Immature natural killer cell (primary cell): Measurements from ENCODE around the gene SLC34A1. TPM values are rescaled to one million over a fixed set of nuclear protein-coding genes. Genes with fewer than 3 reads are reported as not detected.

Experiments
- DNase-seq, 3 donors: peaks; one replicate each; pipeline ENCODE4 v3.0.0; 2022; ENCODE audit warnings: mixed read lengths in 1 of 3
- H3K27ac Mint-ChIP-seq, 6 donors: one replicate each; pipeline ENCODE4 v1.8.0; 2020; ENCODE audit warnings: mixed read lengths in 6 of 6, mild to moderate bottlenecking in 5 of 6, inconsistent platforms in 4 of 6, moderate library complexity in 3 of 6
- H3K27me3 Mint-ChIP-seq, 3 donors: one replicate each; pipeline ENCODE4 v1.8.0; 2020 to 2021; ENCODE audit warnings: low read depth in 3 of 3, mild to moderate bottlenecking in 3 of 3, mixed read lengths in 3 of 3, moderate library complexity in 3 of 3, inconsistent platforms in 1 of 3
- H3K36me3 Mint-ChIP-seq, 3 donors: one replicate each; pipeline ENCODE4 v1.8.0; 2020; ENCODE audit warnings: mixed read lengths in 3 of 3, inconsistent platforms in 2 of 3, mild to moderate bottlenecking in 2 of 3
- H3K4me1 Mint-ChIP-seq, 2 donors: one replicate each; pipeline ENCODE4 v1.8.0; 2020; ENCODE audit warnings: inconsistent platforms in 2 of 2, mild to moderate bottlenecking in 2 of 2, mixed read lengths in 2 of 2, moderate library complexity in 1 of 2
- H3K4me3 Mint-ChIP-seq, 5 donors: one replicate each; pipeline ENCODE4 v1.8.0; 2020; ENCODE audit warnings: mild to moderate bottlenecking in 5 of 5, mixed read lengths in 5 of 5, inconsistent platforms in 3 of 5, moderate library complexity in 3 of 5
- H3K9me3 Mint-ChIP-seq, 6 donors: one replicate each; pipeline ENCODE4 v1.8.0; 2020; ENCODE audit warnings: mild to moderate bottlenecking in 6 of 6, mixed read lengths in 6 of 6, inconsistent platforms in 4 of 6, moderate library complexity in 3 of 6
- polyA plus RNA-seq, 3 donors: library from polyadenylated mRNA; unstranded; fragments of 300-500 nt; fragmentation: Illumina TruSeq; gene quantifications; one replicate each; pipeline ENCODE4 v1.2.3, GENCODE V29; 2021

SLC34A1 gene
- polyA plus RNA-seq, 3 donors from 2014 or later, result 0.26 to 0.34 TPM; not detected in 1

DNA sequence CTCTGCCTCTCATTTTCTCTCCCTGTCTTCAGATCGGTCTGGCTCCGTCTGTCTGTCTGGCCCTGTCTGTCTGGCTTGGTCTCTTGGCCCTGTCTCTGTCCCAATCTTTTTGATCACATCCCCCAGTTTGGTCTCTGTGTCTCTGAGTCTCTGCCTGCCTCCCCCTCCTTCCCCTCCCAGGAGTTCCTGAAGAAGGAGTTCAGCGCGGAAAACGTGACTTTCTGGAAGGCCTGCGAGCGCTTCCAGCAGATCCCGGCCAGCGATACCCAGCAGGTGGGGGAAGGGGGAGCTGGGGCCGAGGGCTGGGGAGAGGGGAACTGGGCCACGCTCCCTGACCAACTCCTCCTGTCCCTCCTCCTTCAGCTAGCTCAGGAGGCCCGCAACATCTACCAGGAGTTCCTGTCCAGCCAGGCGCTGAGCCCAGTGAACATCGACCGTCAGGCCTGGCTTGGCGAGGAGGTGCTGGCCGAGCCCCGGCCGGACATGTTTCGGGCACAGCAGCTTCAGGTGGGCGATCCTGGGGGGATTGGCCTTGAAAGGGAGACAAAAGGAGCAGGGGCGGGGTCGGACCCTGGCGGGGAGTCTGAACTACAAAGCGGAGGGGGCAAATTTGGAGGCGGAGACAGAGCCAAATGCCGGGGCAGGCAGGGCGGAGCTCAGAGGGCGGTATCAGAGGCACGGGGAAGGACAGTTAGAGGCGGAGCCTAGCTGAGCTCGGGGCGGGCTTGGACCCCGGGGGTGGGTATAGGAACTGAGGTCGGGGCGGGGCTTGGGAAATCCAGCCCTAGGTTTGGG lies 17.5 kb upstream of the SLC34A1 start:
- Mint-ChIP-seq H3K36me3 (peaks cover 13 to 18% (median 14%) of the 10 kb centered on the region in 3 donors), H3K27me3 (peaks cover 0 to 4% (median 1%) of the 10 kb centered on the region in 3 donors), H3K9me3 (no peaks in the 10 kb centered on the region), H3K4me1 (peaks cover 39 to 44% of the 10 kb centered on the region in 2 donors), H3K4me3 (peak overlapping the region in 1 of 5 donors; percentile 47), H3K27ac (no peak overlapping the region)
- no peak for DNase-seq

DNA sequence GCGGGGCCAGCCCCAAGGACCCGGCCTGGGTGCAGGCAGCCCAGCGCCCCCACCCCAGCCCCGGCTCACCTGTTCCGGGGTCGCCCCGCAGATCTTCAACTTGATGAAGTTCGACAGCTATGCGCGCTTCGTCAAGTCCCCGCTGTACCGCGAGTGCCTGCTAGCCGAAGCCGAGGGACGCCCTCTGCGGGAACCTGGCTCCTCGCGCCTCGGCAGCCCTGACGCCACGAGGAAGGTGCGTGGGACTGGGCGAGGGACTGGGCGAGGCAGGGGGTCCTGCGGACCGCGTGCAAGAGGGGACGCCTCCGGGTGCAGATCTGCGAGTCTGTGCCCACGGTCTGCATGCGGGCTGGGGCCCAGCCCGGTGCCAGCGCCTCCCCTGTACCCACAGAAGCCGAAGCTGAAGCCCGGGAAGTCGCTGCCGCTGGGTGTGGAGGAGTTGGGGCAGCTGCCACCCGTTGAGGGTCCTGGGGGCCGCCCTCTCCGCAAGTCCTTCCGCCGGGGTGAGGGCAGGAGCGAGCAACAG lies 16.8 kb upstream of the SLC34A1 start:
- Mint-ChIP-seq H3K4me3 (no peak overlapping the region), H3K36me3 (peaks cover 13 to 18% (median 14%) of the 10 kb centered on the region in 3 donors), H3K27ac (no peak overlapping the region), H3K4me1 (peaks cover 38 to 44% of the 10 kb centered on the region in 2 donors), H3K9me3 (no peaks in the 10 kb centered on the region), H3K27me3 (peaks cover 0 to 4% (median 1%) of the 10 kb centered on the region in 3 donors)
- DNase-seq, result no peak

DNA sequence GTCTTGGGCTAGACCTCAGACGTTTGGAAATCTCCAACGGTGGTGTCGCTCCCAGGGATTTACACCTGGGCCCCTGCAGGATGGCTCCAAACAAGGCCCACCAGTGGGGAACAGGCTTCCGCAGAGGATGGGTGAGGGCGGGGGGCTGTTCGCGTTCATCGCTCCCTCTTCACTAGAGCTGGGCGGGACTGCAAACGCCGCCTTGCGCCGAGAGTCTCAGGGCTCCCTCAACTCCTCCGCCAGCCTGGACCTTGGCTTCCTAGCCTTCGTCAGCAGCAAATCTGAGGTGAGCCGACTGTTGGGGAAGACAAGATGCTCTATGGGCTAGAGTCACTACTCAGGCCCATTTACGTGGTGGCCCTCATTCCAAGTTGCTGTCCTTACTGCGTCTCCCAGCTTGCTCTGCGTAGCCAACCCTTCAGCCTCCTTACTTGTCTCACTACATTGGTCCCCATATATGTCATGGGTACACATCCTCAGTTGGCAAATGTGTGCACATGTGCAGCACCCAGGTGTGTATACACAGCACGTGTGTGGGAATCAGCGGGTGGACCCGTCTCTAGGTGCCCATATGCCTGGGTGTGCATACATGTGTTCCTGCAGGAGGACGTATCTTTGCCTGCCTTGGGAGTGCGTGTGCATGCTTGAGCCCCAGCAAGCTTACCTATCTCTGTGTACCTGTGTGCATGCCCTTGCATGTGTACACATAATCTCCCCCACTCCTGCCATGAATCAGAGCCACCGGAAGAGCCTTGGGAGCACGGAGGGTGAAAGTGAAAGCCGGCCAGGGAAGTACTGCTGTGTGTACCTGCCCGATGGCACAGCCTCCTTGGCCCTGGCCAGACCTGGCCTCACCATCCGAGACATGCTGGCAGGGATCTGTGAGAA lies 16.0 kb upstream of the SLC34A1 start:
- no peak overlapping the region for H3K4me3 Mint-ChIP-seq
- H3K27me3 Mint-ChIP-seq, result peaks cover 0 to 4% (median 1%) of the 10 kb centered on the region in 3 donors
- peak overlapping the region in 3 of 6 donors; percentile 40 to 72 (median 43) for H3K27ac Mint-ChIP-seq
- H3K4me1 Mint-ChIP-seq, result peaks cover 39 to 44% of the 10 kb centered on the region in 2 donors
- no peaks in the 10 kb centered on the region for H3K9me3 Mint-ChIP-seq
- no peak for DNase-seq
- peaks cover 13 to 21% (median 14%) of the 10 kb centered on the region in 3 donors for H3K36me3 Mint-ChIP-seq

DNA sequence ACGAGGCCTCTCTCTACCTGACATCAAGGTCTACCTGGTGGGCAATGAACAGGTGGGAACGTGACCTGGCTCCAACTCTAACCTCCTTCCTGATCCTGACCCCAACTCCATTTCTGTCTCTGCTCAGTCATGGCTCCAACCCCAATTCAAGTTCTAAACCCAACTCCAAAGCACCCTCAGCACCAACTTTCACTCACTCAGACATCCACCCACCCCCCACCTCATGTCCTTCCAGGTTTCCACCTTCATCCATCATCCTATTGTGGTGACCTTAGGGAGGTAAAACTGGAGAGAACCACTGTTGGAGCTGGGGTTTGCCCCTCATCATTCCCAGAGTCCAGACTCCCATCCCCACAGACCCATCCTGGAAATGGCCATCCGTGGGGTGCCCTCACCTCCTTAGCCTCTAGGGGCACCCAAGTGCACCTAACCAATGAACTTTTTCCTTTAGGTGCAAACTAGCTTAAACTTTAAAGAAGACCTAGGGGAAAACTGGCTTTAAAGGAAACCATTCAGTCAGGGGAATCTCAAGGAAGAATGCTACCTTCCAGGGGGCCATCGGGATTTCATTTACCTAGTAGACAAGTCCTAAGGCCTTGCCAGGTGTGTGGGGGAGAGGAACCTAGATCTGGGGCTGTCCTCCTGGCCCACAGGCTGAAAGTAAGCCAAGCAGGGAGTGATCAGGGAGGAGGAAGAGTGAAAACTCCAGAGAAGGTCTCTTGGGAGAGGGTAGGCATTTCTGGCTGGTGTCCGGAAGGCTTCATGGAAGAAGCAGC lies 15.2 kb upstream of the SLC34A1 start:
- Mint-ChIP-seq H3K9me3 (no peaks in the 10 kb centered on the region), H3K4me1 (peaks cover 39 to 40% of the 10 kb centered on the region in 2 donors), H3K36me3 (peaks cover 13 to 21% (median 14%) of the 10 kb centered on the region in 3 donors), H3K27ac (peak overlapping the region; percentile 53 to 79 (median 68)), H3K27me3 (peaks cover 0 to 4% (median 1%) of the 10 kb centered on the region in 3 donors), H3K4me3 (peak overlapping the region in 2 of 5 donors; percentile 16 to 18)
- peak in 1 of 3 donors; percentile 32 for DNase-seq

DNA sequence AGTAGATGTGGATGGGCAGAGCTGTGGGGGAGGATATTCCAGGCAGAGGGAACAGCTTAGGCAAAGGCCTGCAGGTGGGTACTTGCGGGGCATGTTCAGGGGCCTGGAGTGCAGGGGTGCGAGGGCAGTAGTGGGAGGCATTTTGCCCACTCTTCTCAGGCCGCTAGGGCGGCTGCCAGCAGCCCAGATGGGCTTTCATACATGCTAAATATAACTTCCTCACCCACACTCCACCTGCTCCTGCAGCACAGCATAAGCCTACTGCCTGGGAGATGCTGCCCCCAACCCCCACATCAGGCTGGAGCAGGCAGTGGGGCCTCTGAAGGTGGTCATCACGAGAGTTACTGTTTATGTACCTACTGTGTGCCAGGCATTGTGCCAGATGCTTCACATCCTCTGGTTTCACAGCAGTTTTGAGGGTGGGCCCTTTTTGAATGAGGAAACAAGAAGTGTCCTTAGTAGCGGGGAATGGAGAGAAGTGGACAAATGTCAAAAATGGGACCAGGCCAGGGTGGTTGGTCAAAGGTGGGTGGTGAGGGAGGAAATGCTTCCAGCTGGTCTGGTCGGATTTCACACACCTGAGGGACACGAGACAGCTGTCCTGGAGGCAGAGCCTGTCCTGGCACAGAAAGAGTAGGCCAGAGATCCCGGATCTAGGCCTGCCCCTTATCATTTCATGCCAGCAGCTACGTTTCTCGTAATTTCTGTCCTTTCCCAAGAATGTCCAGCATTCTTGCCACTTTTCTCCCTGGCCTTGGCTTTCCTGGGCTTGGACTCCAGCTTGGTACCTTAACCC lies 14.4 kb upstream of the SLC34A1 start:
- H3K4me1 Mint-ChIP-seq, result peaks cover 39 to 40% of the 10 kb centered on the region in 2 donors
- H3K27ac Mint-ChIP-seq, result peak overlapping the region in 4 of 6 donors; percentile 53 to 74 (median 68)
- no peak for DNase-seq
- peaks cover 0 to 4% (median 1%) of the 10 kb centered on the region in 3 donors for H3K27me3 Mint-ChIP-seq
- H3K36me3 Mint-ChIP-seq, result peaks cover 13 to 21% (median 14%) of the 10 kb centered on the region in 3 donors
- H3K9me3 Mint-ChIP-seq, result no peaks in the 10 kb centered on the region
- H3K4me3 Mint-ChIP-seq, result no peak overlapping the region

DNA sequence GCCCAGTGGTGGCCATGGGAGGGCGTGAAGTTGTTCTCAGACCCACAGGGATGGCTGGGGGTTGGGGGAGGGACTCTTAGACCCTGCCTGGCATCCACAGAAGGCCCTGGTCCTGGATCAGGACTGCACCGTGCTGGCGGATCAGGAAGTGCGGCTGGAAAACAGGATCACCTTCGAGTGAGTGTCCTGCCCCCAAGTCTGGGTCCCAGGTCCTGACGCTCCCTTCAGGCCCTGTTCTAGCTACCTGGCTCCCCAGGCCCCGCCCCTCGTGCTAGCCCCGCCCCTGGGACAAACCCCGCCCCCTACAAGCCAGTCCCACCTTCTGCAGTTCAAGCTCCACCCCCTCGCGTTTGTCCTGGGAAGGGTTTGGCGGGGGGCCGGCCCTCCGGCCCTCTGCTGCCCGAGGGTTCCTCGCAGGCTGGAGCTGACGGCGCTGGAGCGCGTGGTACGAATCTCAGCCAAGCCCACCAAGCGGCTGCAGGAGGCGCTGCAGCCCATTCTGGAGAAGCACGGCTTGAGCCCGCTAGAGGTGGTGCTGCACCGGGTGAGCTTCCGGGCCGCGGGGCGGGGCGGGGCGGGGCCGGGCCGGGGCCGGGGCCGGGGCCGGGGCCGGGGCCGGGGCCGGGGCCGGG lies 13.6 kb upstream of the SLC34A1 start:
- Mint-ChIP-seq H3K27ac (peak overlapping the region in 1 of 6 donors; percentile 34), H3K4me1 (peaks cover 39 to 40% of the 10 kb centered on the region in 2 donors), H3K27me3 (peaks cover 0 to 4% (median 1%) of the 10 kb centered on the region in 3 donors), H3K36me3 (peaks cover 13 to 21% (median 14%) of the 10 kb centered on the region in 3 donors), H3K4me3 (peak overlapping the region in 1 of 5 donors; percentile 21), H3K9me3 (no peaks in the 10 kb centered on the region)
- peak; percentile 49 to 71 (median 67) for DNase-seq

DNA sequence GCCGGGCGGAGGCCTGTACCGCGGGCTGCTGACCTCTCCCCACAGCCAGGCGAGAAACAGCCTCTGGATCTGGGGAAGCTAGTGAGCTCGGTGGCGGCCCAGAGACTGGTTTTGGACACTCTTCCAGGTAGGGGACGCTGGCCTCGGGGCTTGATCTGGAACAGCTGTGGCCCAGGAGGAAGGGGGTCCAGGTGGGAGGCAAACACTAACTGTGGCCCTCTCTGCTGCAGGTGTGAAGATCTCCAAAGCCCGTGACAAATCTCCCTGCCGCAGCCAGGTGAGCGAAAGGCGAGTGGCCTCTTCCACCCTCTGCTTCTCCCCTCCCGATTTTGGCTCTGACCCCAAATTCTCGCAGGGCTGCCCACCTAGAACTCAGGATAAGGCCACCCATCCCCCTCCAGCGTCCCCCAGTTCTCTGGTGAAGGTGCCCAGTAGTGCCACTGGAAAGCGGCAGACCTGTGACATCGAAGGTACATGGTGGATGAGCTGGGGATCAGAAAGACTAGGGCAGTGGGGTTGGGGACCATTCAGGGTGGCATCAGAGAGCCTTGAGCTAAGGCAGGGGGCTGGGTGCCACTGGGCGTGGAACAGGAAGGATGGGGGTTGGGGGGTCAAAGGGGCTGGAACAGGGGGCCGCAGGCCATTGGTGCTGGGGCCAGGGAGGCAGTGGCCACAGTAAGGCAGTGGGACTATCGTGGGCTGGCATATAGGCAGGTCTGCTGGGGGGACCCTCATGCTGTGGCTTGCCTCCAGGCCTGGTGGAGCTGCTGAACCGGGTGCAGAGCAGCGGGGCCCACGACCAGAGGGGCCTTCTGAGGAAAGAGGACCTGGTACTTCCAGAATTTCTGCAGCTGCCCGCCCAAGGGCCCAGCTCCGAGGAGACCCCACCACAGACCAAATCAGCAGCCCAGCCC lies 12.9 kb upstream of the SLC34A1 start:
- peaks cover 39 to 40% of the 10 kb centered on the region in 2 donors for H3K4me1 Mint-ChIP-seq
- no peak for DNase-seq

DNA sequence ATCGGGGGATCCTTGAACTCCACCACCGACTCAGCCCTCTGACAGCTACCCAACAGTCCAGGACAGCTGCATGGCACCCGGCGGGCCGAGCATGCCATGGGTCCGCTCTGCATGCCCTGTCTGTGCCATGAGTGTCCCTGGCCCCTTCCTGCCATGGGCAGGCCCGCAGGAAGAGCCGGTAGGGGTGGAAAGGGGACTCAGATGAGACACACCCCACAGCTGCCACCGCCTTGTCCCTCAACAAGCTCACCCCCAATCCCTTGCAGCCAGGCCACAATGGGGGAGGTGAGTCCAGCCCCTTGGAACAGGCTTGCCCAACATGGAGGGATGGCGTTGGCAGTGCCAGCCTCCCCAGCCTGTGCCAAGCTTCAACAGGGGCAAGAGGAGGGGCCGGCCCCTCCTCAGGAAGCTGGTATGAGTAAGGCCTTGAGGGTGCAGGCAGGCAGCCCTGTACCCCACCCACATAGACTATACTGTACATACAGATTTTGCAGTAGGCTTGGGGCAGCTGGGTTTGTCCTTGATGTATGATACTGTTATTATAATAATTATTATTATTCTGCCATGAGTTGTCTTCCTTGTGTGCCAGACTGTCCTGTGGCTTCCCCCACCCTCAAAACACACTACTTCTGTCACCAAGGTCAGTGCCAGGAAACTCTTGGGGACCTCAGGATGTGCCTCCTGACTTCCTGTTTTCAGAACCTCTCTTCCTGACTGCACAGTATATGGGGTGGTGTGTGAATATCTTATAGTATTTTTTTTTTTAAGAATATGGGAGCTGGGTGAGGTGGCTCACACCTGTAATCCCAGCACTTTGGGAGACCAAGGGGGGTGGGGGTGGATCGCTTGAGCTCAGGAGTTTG lies 12.0 kb upstream of the SLC34A1 start:
- Mint-ChIP-seq H3K9me3 (no peaks in the 10 kb centered on the region), H3K27ac (peak overlapping the region; percentile 66 to 84 (median 80)), H3K4me3 (peak overlapping the region in 4 of 5 donors; percentile 10 to 61 (median 52)), H3K27me3 (peaks cover 0 to 4% (median 1%) of the 10 kb centered on the region in 3 donors), H3K4me1 (peaks cover 39 to 40% of the 10 kb centered on the region in 2 donors), H3K36me3 (peaks cover 13 to 18% (median 14%) of the 10 kb centered on the region in 3 donors)
- no peak for DNase-seq

More for the DNA sequence above, 12.9 kb upstream of the SLC34A1 start:
- Mint-ChIP-seq H3K27me3 (peaks cover 0 to 4% (median 3%) of the 10 kb centered on the region in 3 donors), H3K36me3 (peaks cover 13 to 19% (median 14%) of the 10 kb centered on the region in 3 donors), H3K9me3 (no peaks in the 10 kb centered on the region), H3K27ac (peak overlapping the region in 5 of 6 donors; percentile 31 to 74 (median 60)), H3K4me3 (peak overlapping the region in 4 of 5 donors; percentile 13 to 68 (median 42))

- H3K27me3 Mint-ChIP-seq, result peaks cover 0 to 4% (median 1%) of the 10 kb centered on the region in 3 donors
- peak in 1 of 3 donors; percentile 22 for DNase-seq
- H3K36me3 Mint-ChIP-seq, result peaks cover 13 to 18% (median 14%) of the 10 kb centered on the region in 3 donors
- H3K4me3 Mint-ChIP-seq, result peak overlapping the region in 2 of 5 donors; percentile 10 to 61
- H3K4me1 Mint-ChIP-seq, result peaks cover 39 to 40% of the 10 kb centered on the region in 2 donors
- H3K9me3 Mint-ChIP-seq, result no peaks in the 10 kb centered on the region
- H3K27ac Mint-ChIP-seq, result peak overlapping the region; percentile 66 to 84 (median 80)
These were observed 11.3 kb upstream of the SLC34A1 start for GRCh38 chr5:177372910-177373309.

DNA sequence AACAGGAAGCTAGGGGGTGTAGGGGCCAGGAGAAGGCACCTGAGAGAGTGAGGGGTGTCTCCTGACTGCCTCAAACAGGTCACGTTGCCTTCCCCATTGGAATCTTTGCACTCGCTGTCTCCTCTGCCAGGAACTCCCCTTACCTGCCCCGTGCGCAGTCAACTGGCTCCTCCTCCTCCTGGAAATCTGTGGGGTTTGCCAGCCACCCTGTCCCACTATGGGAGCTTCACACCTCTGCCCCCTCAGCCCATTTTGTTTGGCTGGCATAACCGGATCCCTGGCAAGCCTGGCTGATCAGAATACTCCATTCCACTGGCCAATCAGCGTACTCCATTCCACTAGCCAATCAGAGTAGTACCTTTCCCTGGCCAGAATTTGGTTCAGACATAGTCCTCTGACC lies 10.4 kb upstream of the SLC34A1 start:
- DNase-seq, result no peak
- peak overlapping the region in 3 of 6 donors; percentile 71 to 82 (median 79) for H3K27ac Mint-ChIP-seq
- peaks cover 0 to 4% (median 1%) of the 10 kb centered on the region in 3 donors for H3K27me3 Mint-ChIP-seq
- no peaks in the 10 kb centered on the region for H3K9me3 Mint-ChIP-seq
- H3K4me3 Mint-ChIP-seq, result no peak overlapping the region
- peaks cover 5 to 10% (median 7%) of the 10 kb centered on the region in 3 donors for H3K36me3 Mint-ChIP-seq
- peaks cover 32 to 34% of the 10 kb centered on the region in 2 donors for H3K4me1 Mint-ChIP-seq
